Inflammatory macrophage treated with lipopolysaccharide for 4 hours (primary cell): ENCODE results near the gene PLCG2.

Experiments
- DNase-seq: peaks from one replicate; pipeline ENCODE4 v3.0.0-alpha.2; 2020

PLCG2 gene

DNA sequence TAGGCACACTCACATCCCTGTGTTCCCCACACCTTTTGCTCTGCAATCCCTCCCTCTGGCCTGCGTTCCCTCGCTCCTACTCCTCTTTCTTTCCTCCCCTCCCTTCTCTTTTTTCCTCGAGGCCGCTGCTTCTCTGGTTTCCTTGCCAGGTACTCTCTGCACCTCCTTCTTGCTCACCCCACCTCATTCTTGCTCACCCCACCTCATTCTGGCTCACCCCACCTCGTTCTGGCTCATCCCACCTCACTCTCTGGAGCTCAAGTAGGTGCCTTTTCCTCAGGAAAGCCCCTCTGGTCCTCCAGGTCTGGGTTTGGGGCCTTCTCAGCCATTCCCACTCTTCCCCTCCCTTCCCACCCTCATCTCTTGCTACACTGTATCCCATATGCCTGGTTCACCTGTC is 103.5 kb downstream of the PLCG2 start:
- DNase-seq, result no peak

DNA sequence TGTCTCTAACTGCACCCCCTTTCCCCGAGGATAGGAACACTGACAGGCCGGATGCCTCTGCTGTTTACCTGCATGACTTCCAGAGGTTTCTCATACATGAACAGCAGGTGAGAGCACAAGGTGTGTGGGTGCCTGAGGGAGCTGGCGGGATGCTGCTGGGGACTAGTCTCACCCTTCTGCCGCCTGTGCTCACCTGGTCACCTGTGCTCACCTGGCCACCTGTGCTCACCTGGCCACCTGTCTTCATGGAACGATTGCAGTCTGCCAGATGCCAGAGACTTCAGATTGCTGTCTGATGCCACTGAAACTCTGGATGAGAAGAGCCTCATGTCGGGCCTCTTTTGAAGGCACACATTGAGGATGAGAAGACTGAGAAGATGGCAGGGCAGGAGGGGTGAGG is 104.1 kb downstream of the PLCG2 start:
- DNase-seq, result no peak

DNA sequence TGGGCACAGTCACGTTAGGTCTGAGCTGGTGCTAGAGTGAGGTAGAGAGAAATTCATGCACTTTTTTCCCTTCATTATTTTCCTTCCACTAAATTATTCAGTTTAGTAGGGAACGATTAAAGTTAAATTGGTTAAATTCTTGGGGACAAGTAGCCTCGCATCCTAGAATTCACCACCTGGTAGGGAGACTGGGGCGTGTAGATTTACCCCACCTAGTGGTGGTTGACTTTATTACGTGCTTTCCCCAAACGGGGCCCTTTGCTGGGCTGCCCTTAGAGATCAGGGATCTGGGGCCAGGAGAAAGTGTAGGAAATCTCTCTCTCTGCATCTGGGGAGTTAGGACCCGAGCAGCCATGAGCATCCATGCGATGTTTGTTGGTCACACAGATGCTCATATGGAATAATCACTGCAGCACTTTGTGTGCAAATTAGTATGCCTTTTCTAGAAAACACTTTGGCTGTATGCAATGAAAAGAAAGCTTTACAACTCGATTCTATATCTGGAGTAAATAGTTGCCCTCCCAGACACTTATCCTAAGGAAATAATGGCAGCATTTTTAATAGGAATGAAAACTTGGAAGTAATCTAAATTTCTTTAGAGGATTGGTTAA is 107.0 kb downstream of the PLCG2 start:
- peak; percentile 16 for DNase-seq

DNA sequence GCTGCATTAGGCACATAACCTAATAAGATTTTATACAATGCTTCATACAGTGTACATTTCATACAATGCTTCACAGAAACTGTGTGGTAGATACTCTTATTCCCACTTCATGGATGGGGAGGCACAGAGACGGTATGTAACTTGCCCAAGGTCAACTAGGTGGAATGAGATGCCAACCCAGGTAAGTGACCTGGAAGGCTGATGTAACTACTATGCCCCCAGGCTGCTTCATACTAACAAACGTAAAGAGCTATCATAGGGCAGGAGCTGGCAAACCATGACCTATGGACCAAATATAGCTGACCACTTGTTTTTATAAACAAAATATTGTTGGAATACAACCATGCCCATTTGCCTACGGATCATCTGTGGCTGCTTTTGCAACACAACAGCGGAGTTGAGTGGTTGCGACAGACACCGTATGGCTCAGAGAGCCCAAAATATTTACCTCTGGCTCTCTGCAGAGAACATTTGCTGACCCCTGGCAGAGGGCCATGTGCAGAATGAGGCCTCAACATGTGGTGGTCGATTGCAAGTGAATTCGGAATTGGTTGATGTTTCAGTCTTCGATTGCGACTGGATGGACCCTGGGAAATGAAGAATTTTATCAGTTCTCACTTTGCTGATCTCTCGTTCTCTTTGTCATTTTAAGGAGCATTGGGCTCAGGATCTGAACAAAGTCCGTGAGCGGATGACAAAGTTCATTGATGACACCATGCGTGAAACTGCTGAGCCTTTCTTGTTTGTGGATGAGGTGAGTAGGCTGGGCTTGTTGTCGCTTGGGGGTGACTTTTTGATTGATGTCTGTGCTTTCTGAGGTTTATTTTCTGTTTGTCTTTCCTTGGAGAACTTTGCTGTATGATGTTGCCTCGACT is 109.7 kb downstream of the PLCG2 start:
- no peak for DNase-seq

DNA sequence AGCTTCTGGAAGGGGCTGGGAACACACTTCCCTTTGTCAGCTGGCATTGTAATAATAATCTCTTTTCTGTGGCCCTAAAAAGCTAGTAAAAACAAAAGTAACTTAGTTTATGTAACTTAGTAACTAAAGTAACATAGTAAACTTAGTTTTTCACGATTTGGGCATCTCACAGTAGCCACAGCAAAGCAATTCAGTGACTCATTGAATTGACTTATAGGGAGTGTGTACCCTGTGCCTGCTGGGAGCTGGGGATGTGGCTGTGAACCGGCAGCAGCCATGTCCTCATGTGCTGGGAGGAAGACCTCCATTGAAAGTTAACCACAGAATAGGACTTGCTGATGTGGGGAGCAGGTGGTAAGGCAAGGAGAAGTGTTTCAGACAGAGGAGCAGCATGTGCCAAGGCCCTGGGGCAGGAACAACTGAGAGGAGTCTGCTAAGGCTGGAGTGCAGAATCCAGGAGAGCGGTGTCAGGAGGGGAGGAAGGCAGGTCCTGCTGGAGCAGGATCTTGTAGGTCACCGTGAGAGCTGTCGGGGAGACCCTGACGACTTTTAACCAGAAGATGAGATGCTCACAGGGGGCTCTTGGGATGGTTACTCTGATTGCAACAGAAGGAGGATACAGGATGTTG is 112.8 kb downstream of the PLCG2 start:
- no peak for DNase-seq

DNA sequence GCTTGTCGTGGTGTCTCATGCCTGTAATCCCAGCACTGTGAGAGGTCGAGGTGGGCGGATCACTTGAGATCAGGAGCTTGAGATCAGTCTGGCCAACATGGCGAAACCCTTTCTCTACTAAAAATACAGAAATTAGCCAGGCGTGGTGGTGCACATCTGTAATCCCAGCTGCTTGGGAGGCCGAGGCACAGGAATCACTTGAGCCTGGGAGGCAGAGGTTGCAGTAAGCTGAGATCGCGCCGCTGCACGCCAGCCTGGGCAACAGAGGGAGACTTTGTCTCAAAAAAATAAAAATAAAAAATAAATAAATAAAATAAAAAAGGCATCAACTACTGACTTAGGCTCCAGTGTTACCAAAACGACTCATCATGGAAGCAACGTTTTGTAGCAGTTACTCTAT is 115.5 kb downstream of the PLCG2 start:
- DNase-seq, result no peak

DNA sequence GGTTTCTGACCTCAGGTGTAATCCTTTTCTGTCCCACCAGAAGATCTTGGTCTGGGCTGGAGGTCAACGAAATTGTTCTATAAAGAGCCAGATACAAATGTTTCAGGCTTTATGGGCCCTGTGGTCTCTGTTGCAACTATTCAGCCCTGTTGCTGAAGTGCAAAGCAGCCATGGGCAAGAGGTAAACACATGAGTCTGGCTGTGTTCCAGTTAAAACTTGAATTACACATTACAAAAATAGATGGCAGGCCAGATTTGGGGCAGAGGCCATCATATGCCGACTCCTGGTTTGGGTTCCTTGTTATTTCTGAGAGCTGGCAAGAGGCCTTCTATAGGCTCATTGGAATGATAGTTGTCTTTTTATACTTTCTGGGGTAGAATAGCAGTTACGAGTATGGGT is 117.8 kb downstream of the PLCG2 start:
- no peak for DNase-seq

DNA sequence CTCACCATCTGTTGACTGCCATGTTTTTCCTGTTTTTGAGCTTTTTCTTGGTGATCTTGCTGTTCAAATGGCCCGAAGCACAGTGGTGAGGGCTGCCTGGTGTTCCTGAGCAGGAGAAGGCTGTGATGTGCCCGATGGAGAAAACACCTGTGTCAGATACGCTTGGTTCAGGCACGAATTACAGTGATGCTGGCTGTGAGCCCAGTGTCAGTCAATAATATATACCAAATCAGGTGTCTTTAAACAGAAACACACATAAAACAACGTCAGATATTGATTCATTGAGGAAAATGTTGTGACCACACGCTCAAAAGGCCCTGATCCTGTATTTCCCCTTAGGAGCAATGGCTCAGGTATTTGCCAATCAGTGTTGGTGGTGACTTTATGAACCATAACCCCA is 120.5 kb downstream of the PLCG2 start:
- DNase-seq, result no peak

DNA sequence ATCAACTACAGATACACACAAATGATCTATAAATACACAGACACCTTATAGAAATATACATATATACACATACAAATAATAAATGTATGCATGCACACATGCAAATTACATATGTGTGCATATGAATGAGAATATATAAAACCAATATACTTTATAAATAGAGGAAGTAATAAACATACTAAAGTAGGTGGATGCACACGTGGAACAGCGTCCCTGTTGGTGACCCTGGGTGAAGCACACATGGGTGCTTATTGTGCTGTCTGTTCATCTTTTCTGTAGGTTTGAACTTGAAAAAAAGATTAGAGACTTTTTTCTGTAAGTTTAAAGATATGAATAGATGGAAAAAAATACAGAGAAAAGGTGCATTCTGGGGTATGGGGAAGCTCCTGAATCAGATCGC is 120.9 kb downstream of the PLCG2 start:
- no peak for DNase-seq

DNA sequence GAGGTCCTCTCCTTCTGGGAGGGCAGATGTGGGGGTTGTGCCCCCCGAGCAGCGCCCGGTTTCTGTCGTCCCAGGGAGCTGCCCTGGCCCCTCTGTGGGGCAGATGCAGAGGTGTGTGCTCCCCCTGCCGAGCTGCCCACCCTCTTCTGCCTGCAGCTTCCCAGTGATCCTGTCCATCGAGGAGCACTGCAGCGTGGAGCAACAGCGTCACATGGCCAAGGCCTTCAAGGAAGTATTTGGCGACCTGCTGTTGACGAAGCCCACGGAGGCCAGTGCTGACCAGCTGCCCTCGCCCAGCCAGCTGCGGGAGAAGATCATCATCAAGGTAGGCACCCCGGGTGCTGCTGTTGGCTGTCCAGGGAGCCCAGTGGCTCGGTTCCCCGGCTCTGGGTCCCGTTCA is 121.4 kb downstream of the PLCG2 start:
- no peak for DNase-seq

DNA sequence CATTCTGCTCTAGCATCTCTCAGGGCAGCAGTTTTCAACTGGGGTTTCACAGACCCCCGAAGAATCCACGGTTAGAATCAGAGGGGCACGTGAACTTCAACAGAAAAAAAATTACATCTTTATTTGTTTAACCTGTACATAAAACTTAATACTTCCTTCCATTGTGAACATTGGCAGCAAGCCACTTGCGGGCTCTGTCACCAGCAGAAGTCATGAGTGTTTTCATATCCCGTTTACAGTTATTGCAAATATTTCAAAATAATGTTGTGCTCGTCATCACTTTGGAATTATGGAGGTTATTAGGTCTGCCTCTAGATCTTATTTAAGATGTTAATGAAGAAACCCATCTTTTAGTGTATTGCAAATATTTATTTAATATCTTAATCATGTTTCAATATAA is 122.4 kb downstream of the PLCG2 start:
- DNase-seq, result no peak

DNA sequence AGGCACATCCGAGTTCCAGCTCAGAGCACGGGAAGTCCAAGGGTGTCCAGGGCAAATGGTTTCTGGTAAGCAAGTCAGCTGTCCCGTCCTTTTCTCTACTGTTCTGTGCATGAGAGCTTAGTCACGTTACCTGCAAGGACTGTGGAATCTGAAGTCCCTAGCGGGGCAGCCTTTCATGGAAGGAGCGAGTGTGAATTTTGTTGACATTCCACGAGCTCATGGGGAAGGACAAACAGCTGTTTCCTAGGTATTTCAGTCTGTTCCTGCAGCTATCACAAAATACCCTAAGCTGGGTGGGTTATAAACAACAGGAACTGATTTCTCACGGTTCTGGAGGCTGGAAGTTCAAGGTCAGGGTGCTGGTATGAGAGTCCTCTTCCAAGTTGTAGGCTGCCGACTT is 122.9 kb downstream of the PLCG2 start:
- DNase-seq, result no peak

DNA sequence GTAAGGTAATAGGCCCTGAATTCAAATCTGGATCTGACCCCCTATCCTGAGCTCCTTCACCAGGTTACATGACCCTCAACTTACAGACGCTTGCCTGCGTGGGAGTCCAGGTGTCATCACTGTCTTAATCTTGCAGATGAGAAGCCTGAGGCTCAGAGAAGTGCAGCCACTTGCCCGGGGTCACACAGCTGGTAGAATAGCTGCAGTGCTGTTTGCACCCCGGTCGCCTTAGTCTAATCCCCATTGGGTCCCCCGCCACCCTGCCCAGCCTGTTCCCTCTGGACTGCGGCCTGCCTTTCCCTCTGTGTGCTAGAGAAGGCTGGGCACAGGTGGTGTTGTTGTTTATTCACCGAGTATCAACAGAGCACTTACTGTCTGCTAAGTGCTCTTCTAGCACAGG is 125.2 kb downstream of the PLCG2 start:
- no peak for DNase-seq

DNA sequence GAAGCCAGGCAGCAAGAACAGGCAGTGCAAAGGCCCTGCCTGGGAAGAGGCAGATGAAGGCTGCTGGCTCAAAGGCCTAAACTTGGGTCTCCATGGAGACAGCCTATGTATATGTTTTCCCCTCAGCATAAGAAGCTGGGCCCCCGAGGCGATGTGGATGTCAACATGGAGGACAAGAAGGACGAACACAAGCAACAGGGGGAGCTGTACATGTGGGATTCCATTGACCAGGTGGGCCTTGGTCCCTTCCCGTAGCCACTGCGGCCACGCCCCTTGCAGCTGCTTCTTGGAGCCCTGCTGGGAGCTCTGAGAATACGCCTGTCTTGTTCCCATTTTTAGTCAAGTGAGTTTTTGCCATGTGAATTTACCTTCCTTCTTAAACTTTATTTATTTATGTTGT is 126.2 kb downstream of the PLCG2 start:
- no peak for DNase-seq

DNA sequence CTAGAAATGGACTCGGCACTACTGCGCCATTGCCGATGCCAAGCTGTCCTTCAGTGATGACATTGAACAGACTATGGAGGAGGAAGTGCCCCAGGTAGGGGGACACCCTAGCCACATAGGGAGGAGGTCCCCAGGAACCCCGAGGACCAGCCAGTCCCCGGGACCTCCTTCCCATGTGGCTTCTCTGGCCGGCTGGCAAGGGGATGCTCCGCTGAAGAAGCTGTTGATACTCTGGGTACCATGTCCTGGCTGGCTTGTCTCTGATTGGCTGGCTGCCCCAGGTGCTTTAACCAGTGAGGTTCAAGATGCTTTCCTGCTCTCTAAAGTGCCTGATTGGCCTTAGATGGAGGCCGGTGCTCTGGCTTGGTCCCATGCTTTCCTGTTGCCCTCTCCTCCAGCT is 128.6 kb downstream of the PLCG2 start:
- DNase-seq, result no peak

DNA sequence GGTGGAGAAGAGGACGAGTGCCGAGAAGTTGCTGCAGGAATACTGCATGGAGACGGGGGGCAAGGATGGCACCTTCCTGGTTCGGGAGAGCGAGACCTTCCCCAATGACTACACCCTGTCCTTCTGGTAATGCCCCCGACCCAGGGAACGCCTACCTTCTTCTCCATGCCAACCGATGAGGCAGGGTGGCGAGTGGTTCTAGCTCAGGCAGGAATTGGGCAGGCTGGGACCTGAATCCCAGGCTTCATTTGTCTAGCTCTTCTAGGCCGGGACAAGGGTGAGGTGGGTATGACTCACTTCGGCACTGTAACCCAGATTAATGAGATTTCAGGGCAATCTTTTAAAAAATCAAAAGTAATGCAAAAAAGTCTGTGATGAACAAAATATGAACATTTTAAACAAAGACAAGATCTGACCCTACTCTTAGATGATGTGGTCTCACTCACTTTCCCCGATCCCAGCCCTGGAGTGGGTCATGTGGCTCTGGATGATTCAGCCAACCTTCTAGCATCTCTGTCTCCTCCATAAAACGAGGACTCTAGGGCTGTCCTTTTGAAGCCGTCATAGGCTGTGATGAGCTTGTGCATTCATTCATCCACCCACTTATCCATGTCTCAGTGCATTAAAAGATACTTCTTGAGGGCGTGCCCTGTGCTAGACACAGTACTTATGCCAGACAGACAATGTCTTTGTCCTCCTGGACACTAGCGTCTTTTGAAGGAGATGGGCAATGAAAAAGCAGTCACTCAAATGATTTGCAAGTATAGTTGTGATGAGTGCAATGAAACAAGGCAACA is 129.6 kb downstream of the PLCG2 start:
- no peak for DNase-seq

DNA sequence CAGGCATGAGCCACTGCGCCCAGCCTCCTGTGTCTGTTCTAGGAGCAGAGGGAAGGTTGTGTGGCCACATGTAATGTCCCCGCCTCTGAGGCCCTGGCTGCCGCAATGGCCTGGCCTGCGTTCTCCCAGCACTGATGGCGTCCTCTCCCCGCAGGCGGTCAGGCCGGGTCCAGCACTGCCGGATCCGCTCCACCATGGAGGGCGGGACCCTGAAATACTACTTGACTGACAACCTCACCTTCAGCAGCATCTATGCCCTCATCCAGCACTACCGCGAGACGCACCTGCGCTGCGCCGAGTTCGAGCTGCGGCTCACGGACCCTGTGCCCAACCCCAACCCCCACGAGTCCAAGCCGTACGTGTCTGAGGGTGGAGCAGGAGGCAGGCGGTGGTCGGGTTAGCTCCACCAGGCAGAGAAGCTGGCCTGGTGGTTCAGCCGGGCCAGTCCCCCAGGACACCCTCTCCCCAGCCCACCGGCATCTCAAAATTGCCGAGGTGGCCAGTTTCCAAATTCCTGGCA is 131.3 kb downstream of the PLCG2 start:
- DNase-seq, result no peak

DNA sequence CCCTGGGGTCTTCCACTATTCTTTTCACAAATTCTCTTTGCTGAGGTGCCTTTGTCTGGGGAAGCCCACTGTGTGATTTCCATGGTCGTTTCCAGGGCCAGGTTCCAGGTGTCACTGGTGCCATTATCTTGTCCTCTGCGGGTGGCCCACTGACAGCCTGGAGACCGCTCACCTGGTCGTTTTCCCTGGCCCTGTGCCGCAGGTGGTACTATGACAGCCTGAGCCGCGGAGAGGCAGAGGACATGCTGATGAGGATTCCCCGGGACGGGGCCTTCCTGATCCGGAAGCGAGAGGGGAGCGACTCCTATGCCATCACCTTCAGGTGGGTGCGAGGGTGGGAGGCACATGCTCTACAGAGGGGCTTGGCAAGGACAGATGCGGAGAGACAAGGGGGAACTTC is 133.3 kb downstream of the PLCG2 start:
- DNase-seq, result no peak

DNA sequence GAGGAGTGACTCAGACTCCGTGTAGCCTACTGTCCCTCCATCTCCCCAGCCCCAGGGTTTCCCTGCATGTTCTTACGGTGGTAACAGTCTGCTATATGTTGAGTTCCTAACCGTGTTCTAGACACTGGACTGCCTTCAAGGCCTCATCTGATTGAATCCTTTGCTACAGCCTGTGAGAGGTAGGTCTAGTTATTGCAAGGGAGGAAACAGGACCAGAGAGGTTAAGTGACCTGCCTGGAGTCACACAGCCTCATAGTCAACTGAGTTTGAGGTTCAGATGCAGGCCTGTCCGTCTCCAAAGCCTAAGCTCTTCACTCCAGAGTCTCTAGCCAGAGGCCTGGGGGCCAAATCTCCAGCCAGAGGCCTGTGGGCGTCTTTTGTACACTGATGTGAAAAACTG is 134.1 kb downstream of the PLCG2 start:
- DNase-seq, result no peak

DNA sequence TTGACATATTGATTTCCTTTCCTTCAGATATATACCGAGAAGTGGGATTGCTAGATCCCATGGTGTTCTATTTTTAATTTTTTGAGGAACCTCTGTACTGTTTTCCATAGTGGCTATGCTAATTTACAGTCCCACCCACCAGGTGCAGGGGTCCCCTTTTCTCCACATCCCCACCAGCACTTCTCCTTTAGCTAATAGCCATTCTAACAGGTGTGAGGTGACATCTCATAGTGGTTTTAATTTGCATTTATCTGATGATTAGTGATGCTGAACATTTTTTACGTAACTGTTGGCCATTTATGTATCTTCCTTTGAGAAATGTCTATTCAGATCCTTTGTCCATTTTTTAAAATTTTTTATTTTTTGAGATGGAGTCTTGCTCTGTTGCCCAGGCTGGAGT is 138.3 kb downstream of the PLCG2 start:
- DNase-seq, result no peak

DNA sequence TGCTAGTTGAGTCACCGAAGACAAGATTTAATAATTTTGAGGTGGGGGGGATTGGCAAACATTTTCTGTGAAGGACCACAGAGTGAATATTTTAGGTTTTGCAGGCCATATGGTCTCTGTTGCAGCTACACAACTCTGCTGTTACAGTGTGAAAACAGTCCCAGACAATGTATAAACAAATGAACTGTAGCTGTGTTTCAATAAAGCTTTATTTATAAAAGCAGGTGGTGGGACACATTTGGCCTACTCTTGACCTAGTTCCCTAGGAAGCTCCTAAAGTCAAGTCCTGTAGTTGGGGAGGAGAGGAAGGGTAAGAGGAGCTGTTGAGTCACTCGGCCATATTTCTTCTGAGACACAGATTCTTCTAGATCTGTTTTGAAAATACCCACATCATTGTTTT is 139.8 kb downstream of the PLCG2 start:
- no peak for DNase-seq

DNA sequence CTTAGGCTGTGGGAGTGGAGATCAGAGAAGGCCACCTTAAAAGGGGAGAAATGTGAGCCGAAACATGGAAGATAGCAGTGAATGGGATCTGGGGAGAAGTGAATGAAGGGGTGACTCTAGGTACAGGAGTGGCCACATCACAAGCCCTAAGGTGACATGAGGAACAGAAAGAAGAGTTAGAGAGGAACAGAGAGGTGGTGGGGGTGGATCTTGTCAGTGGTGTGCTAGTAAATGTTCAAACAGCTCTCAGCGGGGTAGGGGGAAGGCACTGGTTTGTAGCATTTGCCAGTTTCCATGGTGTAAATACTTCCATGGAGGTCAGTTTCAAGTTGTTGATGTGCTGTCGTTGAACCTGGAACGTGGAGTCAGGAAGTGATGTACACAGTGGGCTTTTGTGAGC is 141.4 kb downstream of the PLCG2 start:
- no peak for DNase-seq

DNA sequence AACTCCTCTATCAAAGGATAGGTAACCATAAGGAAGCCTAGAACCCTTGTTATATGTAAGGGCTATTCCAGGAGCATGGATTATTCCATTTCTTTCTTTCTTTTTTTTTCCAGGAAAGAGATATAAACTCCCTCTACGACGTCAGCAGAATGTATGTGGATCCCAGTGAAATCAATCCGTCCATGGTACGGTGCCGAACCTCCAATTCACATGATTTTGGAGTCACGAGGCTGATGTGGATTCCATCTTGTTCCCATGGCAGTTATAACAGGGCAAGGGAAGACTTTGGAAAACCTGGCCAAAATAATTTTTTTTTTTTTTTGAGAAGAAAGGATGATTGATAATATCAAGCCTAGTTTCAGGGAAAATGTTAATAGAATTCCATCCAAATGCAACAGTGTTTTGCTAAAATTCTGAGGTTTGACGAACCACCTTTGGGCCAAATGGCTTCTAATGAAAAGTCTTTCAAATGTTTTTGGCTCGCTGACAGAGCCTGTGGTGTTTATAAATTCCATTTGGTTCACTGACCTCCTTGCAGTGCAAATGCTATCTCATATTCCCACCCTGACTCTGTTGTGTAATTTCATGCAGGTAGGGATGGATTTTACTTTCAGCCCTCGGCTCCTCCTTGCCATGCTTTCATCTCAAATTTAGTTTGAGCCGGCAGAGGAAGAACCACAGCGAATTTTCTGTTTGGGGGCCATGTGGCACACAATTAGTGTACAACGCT is 142.2 kb downstream of the PLCG2 start:
- DNase-seq, result no peak
